ENCODE measurements around the gene DLG2. TPM values are rescaled to one million over a fixed set of nuclear protein-coding genes. Genes with fewer than 3 reads are reported as not detected.

The DLG2 gene
- total and polyA plus RNA-seq, 2 of the 8 experiments (the other 6 are each of a cell fraction or from before 2014, with no cell fraction given), result 1.7 to 14.3 TPM

DNA sequence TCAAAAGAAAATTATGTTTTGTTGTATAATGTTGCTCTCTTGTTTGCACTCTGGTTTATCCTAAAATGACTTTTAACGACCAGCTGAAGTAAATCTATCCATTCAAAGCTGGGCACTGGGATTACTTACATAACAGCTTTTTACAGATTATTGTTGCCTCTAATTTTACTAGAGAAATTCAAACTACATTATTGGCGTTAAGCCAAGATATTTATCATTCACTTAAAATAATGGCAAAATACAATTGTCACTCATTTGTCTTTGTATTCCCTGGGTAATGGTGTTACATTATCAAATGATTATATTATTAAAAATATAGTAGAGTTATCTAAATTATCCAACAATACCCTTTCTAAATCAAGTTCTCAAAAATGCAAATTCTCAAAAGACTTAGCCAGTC, 30.3 kb downstream of the DLG2 start (continued):
- TF ChIP-seq SP4 (IDR thresholded peaks at IDR 0.05; ENCODE audit: low read length) (no peak), YY1 (IDR thresholded peaks at IDR 0.05; ENCODE audit: low read depth, low read length) (no peak), RFX5 (IDR thresholded peaks at IDR 0.05; ENCODE audit: borderline replicate concordance, low read depth, low read length) (no peak), SUZ12 (IDR thresholded peaks at IDR 0.05; ENCODE audit: low read length) (no peak)
